Measurements from ENCODE around the gene LIN54. TPM values are rescaled to one million over a fixed set of nuclear protein-coding genes. Genes with fewer than 3 reads are reported as not detected.
A peak's percentile ranks its signal among the peaks of the same experiment; 100 is the strongest.

The LIN54 gene
- total RNA-seq, 1 experiment from 2014 or later: 16.4 TPM

GRCh38 chr4:82900066-82900410 lies 110.6 kb downstream of the LIN54 start:
- H3K4me1 Mint-ChIP-seq (ENCODE audit: low read depth, unreplicated experiment): peaks cover under 1% of the 10 kb centered on the region
- no peaks in the 10 kb centered on the region for H3K27me3 Mint-ChIP-seq (ENCODE audit: unreplicated experiment)
- peaks cover 13% of the 10 kb centered on the region for H3K36me3 Mint-ChIP-seq (ENCODE audit: insufficient read depth, unreplicated experiment)
- CTCF ChIA-PET: interaction anchor here (0.6 to 1.7 kb wide), 4 partner anchors 11 to 361 kb away, joined by 3 to 7 read pairs (median 3); partner anchors contain the start of gene LIN54
- intact Hi-C loops (cut with micrococcal nuclease; ENCODE audit: unreplicated experiment): loop anchor here (5.0 kb wide), 1 partner anchor 112 kb away; the partner anchor contains the start of gene LIN54
- H3K4me3 Mint-ChIP-seq (ENCODE audit: low read depth, unreplicated experiment): no peak overlapping the region
- no peaks in the 10 kb centered on the region for H3K9me3 Mint-ChIP-seq (ENCODE audit: low read depth, unreplicated experiment)
- DNase-seq: no peak
- TF ChIP-seq CTCF (IDR thresholded peaks at IDR 0.05; ENCODE audit: unreplicated experiment): no peak
- TSS peak; percentile 51 for BruUV-seq (replicated peaks)
- H3K27ac Mint-ChIP-seq (ENCODE audit: unreplicated experiment): no peak overlapping the region

GRCh38 chr4:82899374-82900065 lies 111.1 kb downstream of the LIN54 start:
- no peaks in the 10 kb centered on the region for H3K4me1 Mint-ChIP-seq (ENCODE audit: low read depth, unreplicated experiment)
- no peak for TF ChIP-seq CTCF (IDR thresholded peaks at IDR 0.05; ENCODE audit: unreplicated experiment)
- BruUV-seq (replicated peaks): no TSS peak
- intact Hi-C loops (cut with micrococcal nuclease; ENCODE audit: unreplicated experiment): loop anchor here (5.0 to 10.0 kb wide), 2 partner anchors 113 to 525 kb away; partner anchors contain the start of genes HNRNPD and LIN54
- CTCF ChIA-PET: interaction anchor here (1.0 to 1.7 kb wide), 2 partner anchors 11 to 361 kb away, joined by 3 to 7 read pairs; no protein-coding TSS in a partner anchor
- no peak overlapping the region for H3K4me3 Mint-ChIP-seq (ENCODE audit: low read depth, unreplicated experiment)
- H3K9me3 Mint-ChIP-seq (ENCODE audit: low read depth, unreplicated experiment): no peaks in the 10 kb centered on the region
- H3K27ac Mint-ChIP-seq (ENCODE audit: unreplicated experiment): no peak overlapping the region
- no peak for DNase-seq
- no peaks in the 10 kb centered on the region for H3K27me3 Mint-ChIP-seq (ENCODE audit: unreplicated experiment)
- peaks cover 14% of the 10 kb centered on the region for H3K36me3 Mint-ChIP-seq (ENCODE audit: insufficient read depth, unreplicated experiment)

- TF ChIP-seq CTCF (IDR thresholded peaks at IDR 0.05; ENCODE audit: unreplicated experiment): peak; percentile 47
- CTCF ChIA-PET: interaction anchor here (1.7 kb wide), 1 partner anchor 362 kb away, joined by 7 read pairs; no protein-coding TSS in a partner anchor
- Mint-ChIP-seq H3K27ac (ENCODE audit: unreplicated experiment) (no peak overlapping the region), H3K36me3 (ENCODE audit: insufficient read depth, unreplicated experiment) (peaks cover 22% of the 10 kb centered on the region), H3K9me3 (ENCODE audit: low read depth, unreplicated experiment) (no peaks in the 10 kb centered on the region), H3K4me3 (ENCODE audit: low read depth, unreplicated experiment) (no peak overlapping the region), H3K4me1 (ENCODE audit: low read depth, unreplicated experiment) (no peaks in the 10 kb centered on the region), H3K27me3 (ENCODE audit: unreplicated experiment) (no peaks in the 10 kb centered on the region)
- BruUV-seq (replicated peaks): no TSS peak
- DNase-seq: no peak
- intact Hi-C loops (cut with micrococcal nuclease; ENCODE audit: unreplicated experiment): loop anchor here (10.0 kb wide), 1 partner anchor 524 kb away; the partner anchor contains the start of gene HNRNPD
Observed at GRCh38 chr4:82898322-82899243, 112.0 kb downstream of the LIN54 start.

GRCh38 chr4:82896755-82897154 lies 113.9 kb downstream of the LIN54 start:
- BruUV-seq (replicated peaks): no TSS peak
- H3K27me3 Mint-ChIP-seq (ENCODE audit: unreplicated experiment): no peaks in the 10 kb centered on the region
- intact Hi-C loops (cut with micrococcal nuclease; ENCODE audit: unreplicated experiment): loop anchor here (10.0 kb wide), 1 partner anchor 522 kb away; the partner anchor contains the start of gene HNRNPD
- H3K4me3 Mint-ChIP-seq (ENCODE audit: low read depth, unreplicated experiment): no peak overlapping the region
- H3K36me3 Mint-ChIP-seq (ENCODE audit: insufficient read depth, unreplicated experiment): peaks cover 23% of the 10 kb centered on the region
- no peaks in the 10 kb centered on the region for H3K4me1 Mint-ChIP-seq (ENCODE audit: low read depth, unreplicated experiment)
- H3K9me3 Mint-ChIP-seq (ENCODE audit: low read depth, unreplicated experiment): no peaks in the 10 kb centered on the region
- H3K27ac Mint-ChIP-seq (ENCODE audit: unreplicated experiment): no peak overlapping the region
- CTCF ChIA-PET: no interaction called here
- DNase-seq: no peak
- no peak for TF ChIP-seq CTCF (IDR thresholded peaks at IDR 0.05; ENCODE audit: unreplicated experiment)
